Activated naive CD4-positive, alpha-beta T cell treated with anti-CD3 and anti-CD28 coated beads, Interleukin-2, amount 50 U/mL, for 16 hours (primary cell): Measurements from ENCODE around the gene PCSK1N.
"Not testable (repeated sequence)": the region's sequence is repeated elsewhere in the genome, so short reads cannot be mapped to it uniquely, and the experiment has no call there.

Source experiments
- DNase-seq: peaks from one replicate; pipeline ENCODE4 v3.0.0-alpha.2; 2020

The PCSK1N gene, protein sequence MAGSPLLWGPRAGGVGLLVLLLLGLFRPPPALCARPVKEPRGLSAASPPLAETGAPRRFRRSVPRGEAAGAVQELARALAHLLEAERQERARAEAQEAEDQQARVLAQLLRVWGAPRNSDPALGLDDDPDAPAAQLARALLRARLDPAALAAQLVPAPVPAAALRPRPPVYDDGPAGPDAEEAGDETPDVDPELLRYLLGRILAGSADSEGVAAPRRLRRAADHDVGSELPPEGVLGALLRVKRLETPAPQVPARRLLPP

DNA sequence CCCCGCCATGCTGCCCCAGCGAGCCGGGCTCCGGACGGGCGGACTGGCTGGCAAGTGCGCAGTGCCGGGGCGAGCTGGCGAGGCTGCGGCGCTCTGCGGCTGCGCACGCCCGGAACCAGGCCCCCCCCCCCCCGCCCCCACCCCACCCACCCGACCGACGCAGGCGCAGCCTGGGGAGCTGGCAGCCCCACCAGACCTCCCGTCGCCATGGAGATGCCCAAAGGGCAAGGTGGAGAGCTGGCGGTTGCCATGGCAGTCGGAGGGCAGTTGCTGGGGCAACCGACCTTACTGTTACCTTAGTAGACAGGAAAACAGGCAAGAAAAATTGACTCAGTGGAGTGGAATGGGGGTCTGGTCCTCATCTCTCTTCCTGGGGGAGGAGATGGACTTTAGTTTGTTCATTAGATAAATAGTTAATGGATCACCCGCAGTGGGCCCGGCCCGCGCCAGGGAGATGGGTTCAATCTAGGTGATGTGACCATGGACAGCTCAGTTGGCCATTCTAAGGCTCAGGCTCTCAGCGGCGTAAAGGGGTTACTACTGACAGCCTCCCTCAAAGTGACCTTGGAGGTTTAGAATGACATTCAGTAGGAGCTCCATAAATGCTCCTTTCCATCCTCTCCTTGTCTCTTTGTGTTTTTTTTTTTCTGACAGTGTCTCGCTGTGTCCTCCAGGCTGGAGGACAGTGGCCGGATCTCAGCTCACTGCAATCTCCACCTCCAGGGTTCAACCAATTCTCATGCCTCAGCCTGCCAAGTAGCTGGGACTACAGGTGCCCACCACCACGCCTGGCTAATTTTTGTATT lies at the start of gene PCSK1N:
PCSK1N (minus strand) TSS at position 87 of the 806 bp plus-strand sequence; CDS start at position 9, 78 bp downstream.
- DNase-seq: no peak

DNA sequence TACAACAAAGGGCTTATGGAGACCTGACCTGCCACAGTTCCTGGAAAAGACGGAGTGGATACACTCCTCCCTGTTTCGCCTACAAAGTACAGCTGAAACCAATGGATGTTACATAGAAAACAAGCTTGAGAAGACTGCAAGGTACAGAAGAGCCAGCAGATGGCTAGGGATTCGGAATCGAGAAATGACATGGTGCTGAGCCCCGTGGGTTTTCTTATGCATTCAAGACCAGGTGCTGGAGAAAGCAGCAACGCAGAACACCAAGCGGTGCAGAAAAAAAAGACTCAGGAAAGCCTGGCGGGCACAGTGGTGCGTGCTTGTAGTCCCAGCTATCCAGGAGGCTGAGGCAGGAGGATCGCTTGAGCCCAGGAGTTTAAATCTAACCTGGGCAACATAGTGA lies 48.3 kb upstream of the PCSK1N start:
- no peak for DNase-seq

DNA sequence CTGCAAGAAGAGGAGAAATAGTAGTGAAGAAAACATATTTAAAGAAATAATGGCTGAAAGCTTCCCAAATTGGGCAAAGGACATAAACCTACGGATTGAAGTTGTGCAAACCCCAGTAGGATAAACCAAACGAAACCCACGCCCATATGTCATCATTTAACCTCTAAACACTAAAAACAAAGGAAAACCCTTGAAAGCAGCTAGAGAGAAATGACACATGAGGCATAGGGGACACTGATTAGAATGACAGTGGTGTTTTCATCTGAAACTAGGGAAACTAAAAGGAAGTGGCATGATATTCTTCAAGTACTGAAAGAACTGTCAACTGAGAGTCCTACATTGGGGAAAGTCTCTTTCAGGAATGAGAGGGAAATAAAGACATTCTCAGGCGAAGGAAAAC lies 41.5 kb upstream of the PCSK1N start:
- DNase-seq: not testable (repeated sequence)

DNA sequence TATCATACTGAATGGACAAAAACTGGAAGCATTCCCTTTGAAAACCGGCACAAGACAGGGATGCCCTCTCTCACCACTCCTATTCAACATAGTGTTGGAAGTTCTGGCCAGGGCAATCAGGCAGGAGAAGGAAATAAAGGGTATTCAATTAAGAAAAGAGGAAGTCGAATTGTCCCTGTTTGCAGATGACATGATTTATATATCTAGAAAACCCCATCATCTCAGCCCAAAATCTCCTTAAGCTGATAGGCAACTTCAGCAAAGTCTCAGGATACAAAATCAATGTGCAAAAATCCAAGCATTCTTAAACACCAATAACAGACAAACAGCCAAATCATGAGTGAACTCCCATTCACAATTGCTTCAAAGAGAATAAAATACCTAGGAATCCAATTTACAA lies 36.6 kb upstream of the PCSK1N start:
- DNase-seq: not testable (repeated sequence)

DNA sequence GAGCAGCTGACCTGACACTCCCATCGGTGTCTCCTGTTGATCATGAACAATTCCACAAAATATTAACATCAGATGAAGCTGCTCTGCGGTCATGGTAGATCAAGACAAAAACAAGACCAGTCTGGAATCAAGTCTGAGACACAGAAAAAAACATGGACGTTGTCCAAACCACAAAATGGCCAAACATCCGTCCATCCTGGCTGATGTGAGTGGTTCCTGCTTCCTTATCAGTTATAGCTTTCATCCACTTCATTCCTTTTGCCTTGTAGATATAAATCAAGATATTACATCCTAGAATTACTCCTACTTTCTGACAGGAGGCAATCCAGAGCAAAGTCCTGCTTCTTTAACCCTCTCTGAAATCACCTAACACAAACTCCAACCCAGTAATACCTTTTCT lies 28.8 kb upstream of the PCSK1N start:
- DNase-seq: no peak

DNA sequence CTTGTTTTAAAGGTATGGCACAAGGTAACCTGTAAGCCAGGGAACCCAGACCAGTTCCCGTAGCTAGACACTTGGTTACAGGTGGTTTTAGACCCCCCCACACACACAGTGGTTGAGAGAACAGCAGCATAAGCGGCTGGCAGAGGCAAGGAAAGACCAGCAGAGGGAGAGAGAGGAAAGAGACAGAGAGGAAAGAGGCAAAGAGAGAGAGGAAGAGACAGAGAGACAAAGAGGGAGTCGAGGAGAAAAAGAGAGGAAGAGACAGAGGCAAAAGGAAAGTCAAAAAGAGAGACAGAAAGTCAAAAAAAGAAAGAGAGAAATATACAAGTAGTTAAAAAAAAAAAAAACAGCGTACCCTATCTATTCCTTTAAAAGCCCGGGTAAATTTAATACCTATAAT lies 19.5 kb upstream of the PCSK1N start:
- no peak for DNase-seq

DNA sequence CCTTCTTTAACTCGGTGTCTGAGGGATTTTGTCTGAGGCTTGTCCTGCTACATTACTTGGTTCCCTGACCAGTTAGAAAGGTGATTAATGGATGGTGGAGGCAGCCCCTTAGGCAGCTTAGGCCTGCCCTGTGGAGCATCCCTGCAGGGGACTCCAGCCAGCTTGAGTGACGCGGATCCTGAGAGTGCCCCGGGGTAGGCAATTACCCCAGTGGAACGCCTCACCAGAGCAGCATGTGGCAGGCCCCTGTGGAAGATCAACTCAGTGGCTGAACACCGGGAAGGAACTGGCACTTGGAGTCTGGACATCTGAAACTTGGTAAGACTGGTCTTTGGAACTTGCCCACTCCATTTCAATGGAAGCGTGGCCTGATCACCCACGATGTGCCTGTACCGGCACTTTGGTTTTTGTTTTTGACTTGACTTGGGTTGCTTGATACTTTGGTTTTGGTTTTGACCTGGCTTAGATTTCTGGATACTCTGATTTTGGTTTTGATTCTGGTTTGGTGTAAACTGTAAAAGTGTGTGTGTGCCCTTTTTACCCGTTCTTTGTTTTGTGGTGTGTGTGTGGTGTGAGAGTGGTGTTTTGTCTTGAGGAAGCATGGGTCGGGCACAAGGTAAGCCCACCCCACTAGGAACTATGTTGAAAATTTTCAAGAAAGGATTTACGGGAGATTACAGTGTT lies 18.9 kb upstream of the PCSK1N start:
- not testable (repeated sequence) for DNase-seq

DNA sequence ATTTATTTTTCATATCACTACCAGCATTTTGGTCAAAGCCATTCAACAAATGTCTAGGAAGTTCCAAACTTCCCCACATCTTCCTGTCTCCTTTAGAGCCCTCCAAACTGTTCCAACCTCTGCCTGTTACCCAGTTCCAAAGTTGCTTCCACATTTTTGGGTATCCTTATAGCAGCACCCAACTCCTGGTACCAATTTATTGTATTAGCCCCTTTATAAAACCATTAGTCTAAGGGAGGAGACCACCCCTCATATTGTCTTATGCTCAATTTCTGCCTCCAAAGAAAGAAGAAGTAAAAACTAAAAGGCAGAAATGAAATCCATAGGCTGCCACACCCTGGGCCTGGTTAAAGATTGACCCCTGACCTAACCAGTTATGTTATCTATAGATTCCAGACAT lies 18.1 kb upstream of the PCSK1N start:
- not testable (repeated sequence) for DNase-seq

DNA sequence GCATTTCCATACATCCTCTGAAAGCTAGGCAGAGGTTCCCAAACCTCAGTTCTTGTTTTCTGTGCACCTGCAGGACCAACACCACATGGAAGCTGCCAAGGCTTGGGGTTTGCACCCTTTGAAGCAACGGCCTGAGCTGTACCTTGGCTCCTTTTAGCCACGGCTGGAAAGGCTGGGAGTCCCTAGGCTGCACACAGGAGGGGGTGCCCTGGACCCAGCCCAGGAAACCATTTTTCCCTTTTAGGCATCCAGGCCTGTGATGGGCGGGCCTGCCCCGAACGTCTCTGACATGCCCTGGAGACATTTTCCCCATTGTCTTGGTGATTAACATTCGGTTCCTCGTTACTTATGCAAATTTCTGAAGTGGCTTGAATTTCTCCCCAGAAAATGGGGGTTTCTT lies 17.4 kb upstream of the PCSK1N start:
- no peak for DNase-seq

DNA sequence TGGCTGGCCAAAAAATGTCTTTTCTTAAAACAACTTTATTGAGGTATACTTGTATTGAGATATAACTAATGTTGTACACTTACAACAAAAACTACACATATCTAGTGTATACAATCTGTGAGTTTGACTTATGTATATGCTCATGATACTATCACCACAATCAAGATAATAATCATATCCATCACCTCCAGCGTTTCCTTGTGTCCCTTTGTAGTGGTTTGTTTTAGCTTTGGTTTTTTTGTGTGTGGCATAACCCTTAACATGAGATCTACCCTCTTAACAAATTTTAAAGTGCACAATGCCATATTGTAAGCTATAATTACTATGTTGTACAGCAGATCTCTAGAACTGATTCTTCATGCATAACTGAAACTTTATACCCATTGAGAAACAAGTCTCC lies 13.4 kb upstream of the PCSK1N start:
- DNase-seq: no peak

DNA sequence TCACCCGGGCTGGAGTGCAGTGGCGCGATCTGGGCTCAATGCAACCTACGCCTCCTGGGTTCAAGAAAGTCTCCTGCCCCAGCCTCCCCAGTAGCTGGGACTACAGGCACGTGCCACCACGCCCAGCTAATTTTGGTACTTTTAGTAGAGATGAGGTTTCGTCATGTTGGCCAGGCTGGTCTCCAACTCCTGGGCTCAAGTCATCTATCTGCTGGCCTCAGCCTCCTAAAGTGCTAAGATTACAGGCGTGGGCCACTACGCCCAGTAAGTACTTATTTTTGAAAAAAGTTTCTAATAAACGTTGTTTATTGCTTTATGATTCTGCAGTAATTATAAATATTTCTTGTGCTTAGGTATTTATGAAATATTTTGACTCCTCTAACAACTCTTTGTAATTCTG lies 4.3 kb upstream of the PCSK1N start:
- DNase-seq: no peak

DNA sequence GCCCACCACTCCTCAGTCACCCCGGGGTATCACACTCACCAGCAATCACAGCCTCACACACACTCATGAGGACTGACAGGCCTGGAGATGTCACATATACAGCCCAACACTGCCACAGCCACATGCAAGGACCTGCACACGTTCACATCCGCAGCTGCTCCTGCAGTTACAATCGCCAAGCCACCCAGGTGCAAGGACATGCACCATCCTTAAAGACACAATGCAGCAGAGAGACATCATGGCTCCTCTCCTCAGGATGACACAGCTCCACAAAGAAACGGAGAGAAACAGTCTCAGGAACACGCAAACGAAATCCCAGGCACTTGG lies 1.1 kb downstream of the PCSK1N start:
- DNase-seq: no peak

DNA sequence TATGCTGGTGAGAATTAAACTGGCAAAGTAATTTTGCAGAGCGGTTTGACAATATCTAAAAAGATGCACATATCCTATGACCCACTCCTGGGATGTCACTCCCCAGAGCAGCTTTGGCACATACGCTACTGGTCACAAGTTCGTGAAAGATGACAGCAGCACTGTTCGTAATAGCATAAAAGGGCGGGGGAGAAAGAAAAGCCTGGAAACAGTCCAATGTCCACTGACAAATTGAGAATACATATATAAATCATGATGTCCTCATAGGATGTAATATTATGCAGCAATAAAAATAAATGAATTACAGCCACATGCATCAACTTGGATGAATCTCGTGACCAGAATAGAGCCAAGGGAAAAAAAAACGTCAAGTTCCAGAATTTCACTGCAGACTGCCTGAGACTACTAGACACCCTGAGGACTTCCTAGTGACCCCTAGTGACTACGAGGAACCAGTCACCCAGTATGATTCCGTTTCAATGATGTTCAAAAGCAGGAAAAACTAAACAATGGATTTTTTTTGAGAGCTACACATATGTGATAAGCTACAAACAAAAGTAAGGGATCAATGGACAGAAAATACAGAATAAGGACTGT lies 1.8 kb downstream of the PCSK1N start:
- no peak for DNase-seq

DNA sequence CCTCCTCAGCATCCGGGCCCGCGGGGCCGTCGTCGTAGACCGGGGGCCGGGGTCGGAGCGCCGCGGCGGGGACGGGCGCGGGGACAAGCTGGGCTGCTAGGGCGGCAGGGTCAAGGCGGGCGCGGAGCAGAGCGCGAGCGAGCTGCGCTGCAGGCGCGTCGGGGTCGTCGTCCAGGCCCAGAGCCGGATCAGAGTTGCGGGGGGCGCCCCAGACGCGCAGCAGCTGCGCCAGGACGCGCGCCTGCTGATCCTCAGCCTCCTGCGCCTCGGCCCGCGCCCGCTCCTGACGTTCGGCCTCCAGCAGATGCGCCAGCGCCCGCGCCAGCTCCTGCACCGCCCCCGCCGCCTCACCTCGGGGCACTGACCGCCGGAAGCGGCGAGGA lies 3.5 kb downstream of the PCSK1N start:
- DNase-seq: no peak

DNA sequence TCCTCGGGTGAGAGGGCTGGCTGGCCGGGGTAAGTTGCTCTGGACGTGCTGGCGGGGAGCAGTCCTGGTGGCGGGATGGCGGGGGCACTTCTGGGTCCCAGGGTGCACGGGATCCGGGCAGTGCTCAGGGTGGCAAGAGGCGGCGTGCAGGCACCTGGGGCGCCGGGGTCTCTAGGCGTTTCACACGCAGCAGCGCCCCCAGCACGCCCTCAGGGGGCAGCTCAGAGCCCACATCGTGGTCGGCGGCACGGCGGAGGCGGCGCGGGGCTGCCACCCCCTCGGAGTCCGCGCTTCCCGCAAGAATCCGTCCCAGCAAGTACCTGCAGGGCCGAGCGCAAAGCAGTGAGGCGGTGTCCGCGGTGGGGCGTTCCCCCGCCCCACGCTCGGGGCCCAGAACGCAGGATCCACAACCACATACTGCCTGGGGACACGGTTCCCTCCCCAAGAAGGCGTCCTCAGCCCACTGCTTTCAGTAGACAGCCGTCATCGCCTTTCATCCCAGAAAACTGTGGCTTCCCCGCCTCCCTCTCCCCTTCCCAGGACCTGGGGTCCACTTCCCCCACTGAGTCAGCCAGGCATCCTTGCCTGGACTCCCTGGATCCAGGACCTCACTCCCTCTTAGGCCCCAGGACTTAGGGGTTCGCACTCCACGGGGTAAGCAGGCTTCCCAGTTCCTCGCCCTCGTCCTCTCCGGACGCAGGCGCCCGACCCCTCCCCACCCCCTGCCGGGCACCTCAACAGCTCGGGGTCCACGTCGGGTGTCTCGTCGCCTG lies 4.1 kb downstream of the PCSK1N start:
- no peak for DNase-seq

DNA sequence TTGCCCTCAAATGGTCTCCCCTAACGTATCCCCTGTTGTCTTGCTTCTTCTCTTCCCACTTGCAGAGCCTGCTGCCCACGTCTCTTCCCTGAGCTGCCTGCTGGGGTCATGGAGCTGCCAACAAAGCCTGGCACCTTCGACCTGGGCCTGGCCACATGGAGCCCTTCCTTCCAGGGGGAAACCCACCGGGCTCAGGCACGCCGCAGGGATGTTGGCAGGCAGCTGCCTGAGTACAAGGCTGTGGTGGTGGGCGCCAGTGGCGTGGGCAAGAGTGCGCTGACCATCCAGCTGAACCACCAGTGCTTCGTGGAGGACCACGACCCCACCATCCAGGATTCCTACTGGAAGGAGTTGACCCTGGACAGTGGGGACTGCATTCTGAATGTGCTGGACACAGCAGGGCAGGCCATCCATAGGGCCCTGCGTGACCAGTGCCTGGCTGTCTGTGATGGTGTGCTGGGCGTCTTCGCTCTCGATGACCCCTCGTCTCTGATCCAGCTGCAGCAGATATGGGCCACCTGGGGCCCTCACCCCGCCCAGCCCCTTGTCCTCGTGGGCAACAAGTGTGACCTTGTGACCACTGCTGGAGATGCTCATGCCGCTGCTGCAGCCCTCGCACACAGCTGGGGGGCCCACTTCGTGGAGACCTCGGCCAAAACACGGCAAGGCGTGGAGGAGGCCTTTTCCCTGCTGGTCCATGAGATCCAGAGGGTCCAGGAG lies 6.2 kb downstream of the PCSK1N start:
- no peak for DNase-seq

DNA sequence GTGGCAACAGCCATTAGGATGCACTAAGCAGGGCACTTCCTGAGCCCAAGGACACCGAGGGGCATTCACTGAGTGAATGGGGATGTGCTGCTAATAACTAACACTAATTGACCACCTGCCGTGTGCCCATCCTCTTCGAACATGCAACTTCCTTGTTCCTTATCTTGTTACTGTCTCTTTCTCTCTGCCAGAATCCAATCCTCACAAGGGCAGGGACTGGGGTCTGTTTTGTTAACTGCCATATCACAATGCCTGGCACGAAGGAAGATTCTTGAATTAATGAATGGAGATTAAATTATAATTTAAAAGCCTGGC lies 7.8 kb downstream of the PCSK1N start:
- no peak for DNase-seq

DNA sequence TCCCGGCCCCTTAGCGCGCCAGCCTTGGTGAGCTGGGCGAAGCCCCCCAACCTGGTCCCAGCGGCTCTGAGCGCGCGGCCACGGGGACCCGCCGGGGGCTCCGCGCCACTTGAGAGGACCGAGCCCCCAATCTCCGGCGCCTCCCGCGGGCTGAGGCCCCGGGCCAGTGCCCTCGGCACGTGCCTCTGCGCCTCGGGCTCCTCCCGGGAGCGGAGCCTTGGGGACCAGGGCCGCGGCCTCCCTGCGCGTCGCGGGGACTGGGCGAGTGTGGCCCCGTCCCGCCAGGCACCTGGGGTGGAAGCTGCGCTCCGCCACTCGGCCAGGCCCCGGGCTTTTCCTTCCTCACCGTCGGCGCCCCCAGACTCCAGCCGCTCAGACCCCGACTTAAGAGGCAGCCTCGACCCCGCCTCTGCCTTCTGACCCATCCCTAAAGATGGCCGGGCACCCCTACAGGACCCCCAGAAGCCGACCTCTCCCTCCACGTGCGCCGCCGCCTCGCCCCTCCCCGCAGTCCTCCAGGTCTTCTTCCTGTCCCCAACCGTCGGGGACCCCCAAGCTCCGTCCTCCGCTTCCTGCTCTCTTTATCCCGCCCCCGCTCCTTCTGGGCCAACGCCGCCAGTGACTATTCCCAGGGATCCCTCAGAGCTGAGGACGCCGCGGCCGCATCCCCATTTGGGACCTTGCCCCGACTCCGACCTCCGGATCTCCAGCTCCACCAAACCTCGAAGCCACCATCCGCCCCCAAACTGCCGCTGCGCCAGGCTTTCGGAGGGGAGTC lies 8.3 kb downstream of the PCSK1N start:
- DNase-seq: no peak

DNA sequence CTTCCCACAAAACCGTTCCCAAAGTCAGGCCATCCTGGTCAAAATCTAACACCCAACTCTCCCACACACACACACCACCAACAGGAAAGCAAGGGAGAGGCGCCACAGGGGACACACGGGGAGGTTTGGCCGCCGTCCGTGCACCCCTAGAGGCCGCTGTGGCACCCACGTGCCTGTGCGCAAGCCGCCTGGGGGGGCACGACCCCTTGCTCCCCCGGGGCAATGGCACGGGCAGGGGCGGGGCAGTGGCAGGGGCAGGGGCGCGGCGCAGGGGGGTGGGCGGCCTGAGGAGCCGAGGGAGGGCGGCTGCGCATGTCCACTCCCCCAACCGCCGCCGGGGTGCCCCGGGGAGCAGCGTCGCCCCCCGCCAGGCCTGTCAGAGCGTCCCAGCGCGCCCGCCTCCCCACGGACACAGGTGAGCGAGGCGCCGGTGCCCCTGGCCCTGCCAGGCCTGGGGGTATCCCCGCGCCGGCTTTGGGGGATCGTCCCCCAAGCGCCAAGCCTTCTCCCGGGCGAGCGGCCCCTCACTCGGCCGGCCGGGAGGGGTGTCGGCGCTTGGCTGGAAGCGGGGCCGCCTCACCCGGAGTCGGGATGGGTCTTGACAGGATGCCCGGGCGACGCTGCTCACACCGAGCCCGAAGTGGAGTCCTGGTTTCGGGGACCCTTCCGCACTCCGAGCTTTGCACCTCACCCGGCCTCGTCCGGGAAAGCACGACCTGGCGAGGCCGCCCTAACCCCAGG lies 9.1 kb downstream of the PCSK1N start, which contains the start of gene ERAS:
ERAS (plus strand) TSS at position 379 of the 741 bp plus-strand sequence. CDS start 2,611 bp downstream, outside the sequence.
- DNase-seq: peak; percentile 26

DNA sequence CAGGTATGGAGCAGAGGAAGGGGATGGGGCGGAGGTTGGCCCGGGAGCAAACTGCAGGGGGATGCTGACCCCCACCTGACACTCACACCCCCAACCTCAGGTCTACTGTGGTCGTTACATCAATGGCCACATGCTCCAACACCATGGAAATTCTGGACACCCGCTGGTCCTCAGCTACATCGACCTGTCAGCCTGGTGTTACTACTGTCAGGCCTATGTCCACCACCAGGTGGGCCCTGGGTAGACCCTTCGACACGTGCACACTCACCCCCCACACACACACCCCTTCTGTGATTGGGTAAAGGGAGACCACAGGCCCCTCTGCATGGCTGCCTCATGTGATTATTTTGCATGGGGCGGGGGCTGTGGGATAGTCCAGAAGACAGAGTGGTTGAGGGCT lies 11.3 kb downstream of the PCSK1N start:
- no peak for DNase-seq

DNA sequence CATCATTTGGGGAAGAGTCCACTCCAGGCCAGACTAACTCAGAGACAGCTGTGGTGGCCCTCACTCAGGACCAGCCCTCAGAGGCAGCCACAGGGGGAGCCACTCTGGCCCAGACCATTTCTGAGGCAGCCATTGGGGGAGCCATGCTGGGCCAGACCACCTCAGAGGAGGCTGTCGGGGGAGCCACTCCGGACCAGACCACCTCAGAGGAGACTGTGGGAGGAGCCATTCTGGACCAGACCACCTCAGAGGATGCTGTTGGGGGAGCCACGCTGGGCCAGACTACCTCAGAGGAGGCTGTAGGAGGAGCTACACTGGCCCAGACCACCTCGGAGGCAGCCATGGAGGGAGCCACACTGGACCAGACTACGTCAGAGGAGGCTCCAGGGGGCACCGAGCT lies 12.4 kb downstream of the PCSK1N start:
- DNase-seq: no peak
